Activated naive CD4-positive, alpha-beta T cell treated with anti-CD3 and anti-CD28 coated beads, Interleukin-2, amount 50 U/mL, for 24 hours (primary cell): ENCODE results near the gene CLEC14A.

Experiments
- H3K27ac Mint-ChIP-seq: one replicate; pipeline ENCODE4 v1.8.0; 2021; ENCODE audit warnings: mild to moderate bottlenecking, mixed read lengths
- H3K27me3 Mint-ChIP-seq: one replicate; pipeline ENCODE4 v1.8.0; 2021; ENCODE audit warnings: mixed read lengths
- H3K36me3 Mint-ChIP-seq: one replicate; pipeline ENCODE4 v1.8.0; 2021; ENCODE audit warnings: mixed read lengths
- H3K4me1 Mint-ChIP-seq: one replicate; pipeline ENCODE4 v1.8.0; 2021; ENCODE audit warnings: mixed read lengths
- H3K4me3 Mint-ChIP-seq: one replicate; pipeline ENCODE4 v1.8.0; 2021; ENCODE audit warnings: mild to moderate bottlenecking, mixed read lengths
- H3K9me3 Mint-ChIP-seq: one replicate; pipeline ENCODE4 v1.8.0; 2021; ENCODE audit warnings: mixed read lengths

CLEC14A gene

DNA sequence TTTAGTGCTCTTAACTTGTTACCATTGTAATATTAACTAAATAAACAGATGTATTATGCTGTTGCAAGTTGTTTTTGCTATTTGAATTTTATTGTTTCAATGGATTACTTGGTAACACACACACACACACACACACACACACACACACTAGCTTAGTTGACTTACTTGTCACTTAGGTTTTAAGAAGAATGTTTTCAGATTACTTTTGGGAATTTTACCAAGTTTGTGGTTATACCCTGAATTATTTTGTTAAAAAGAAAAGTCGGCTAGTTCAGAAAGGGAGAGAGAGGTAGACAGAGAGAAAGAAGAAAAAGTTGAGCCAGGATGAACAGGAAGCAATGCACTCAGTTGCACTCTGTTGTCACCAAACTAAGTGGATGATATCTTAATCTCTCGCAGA lies 42.9 kb downstream of the CLEC14A start:
- no peak overlapping the region for H3K27ac Mint-ChIP-seq
- H3K4me1 Mint-ChIP-seq, result peaks cover 29% of the 10 kb centered on the region
- no peak overlapping the region for H3K4me3 Mint-ChIP-seq
- H3K36me3 Mint-ChIP-seq, result no peaks in the 10 kb centered on the region
- peaks cover 32% of the 10 kb centered on the region for H3K27me3 Mint-ChIP-seq
- no peaks in the 10 kb centered on the region for H3K9me3 Mint-ChIP-seq

DNA sequence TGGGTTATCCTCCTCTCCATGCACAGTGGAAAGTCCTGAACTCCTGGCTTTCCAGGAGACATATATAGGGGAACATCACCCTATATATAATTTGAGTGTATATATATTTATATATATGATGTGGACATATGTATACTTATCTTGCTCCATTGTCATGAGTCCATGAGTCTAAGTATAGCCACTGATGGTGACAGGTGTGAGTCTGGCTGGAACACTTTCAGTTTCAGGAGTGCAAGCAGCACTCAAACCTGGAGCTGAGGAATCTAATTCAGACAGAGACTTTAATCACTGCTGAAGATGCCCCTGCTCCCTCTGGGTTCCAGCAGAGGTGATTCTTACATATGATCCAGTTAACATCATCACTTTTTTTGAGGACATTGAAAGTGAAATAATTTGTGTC lies 43.8 kb downstream of the CLEC14A start:
- no peaks in the 10 kb centered on the region for H3K9me3 Mint-ChIP-seq
- no peaks in the 10 kb centered on the region for H3K36me3 Mint-ChIP-seq
- H3K4me1 Mint-ChIP-seq, result peaks cover 34% of the 10 kb centered on the region
- H3K27ac Mint-ChIP-seq, result no peak overlapping the region
- H3K27me3 Mint-ChIP-seq, result peaks cover 39% of the 10 kb centered on the region
- peak overlapping the region; percentile 61 for H3K4me3 Mint-ChIP-seq

DNA sequence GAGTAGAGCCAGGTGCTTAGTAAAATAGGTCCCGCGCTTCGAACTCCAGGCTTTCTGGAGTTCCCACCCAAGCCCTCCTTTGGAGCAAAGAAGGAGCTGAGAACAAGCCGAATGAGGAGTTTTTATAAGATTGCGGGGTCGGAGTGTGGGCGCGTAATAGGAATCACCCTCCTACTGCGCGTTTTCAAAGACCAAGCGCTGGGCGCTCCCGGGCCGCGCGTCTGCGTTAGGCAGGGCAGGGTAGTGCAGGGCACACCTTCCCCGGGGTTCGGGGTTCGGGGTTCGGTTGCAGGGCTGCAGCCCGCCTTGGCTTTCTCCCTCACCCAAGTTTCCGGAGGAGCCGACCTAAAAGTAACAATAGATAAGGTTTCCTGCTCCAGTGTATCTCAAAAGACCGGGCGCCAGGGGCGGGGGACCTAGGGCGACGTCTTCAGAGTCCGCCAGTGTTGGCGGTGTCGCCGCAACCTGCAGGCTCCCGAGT lies 44.6 kb downstream of the CLEC14A start:
- Mint-ChIP-seq H3K9me3 (no peaks in the 10 kb centered on the region), H3K4me3 (no peak overlapping the region), H3K27ac (no peak overlapping the region), H3K4me1 (peaks cover 34% of the 10 kb centered on the region), H3K27me3 (peaks cover 41% of the 10 kb centered on the region), H3K36me3 (no peaks in the 10 kb centered on the region)

DNA sequence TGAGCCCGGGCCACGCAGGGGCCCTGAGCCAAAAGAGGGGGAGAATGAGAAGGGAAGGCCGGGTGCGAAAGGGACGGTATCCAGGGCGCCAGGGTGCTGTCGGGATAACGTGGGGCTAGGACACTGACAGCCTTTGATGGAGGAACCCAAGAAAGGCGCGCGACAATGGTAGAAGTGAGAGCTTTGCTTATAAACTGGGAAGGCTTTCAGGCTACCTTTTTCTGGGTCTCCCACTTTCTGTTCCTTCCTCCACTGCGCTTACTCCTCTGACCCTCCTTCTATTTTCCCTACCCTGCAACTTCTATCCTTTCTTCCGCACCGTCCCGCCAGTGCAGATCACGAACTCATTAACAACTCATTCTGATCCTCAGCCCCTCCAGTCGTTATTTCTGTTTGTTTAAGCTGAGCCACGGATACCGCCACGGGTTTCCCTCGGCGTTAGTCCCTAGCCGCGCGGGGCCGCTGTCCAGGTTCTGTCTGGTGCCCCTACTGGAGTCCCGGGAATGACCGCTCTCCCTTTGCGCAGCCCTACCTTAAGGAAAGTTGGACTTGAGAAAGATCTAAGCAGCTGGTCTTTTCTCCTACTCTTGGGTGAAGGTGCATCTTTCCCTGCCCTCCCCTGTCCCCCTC lies 45.2 kb downstream of the CLEC14A start:
- Mint-ChIP-seq H3K9me3 (no peaks in the 10 kb centered on the region), H3K27me3 (peaks cover 45% of the 10 kb centered on the region), H3K4me3 (peak overlapping the region; percentile 72), H3K27ac (no peak overlapping the region), H3K4me1 (peaks cover 34% of the 10 kb centered on the region), H3K36me3 (peaks cover 2% of the 10 kb centered on the region)

DNA sequence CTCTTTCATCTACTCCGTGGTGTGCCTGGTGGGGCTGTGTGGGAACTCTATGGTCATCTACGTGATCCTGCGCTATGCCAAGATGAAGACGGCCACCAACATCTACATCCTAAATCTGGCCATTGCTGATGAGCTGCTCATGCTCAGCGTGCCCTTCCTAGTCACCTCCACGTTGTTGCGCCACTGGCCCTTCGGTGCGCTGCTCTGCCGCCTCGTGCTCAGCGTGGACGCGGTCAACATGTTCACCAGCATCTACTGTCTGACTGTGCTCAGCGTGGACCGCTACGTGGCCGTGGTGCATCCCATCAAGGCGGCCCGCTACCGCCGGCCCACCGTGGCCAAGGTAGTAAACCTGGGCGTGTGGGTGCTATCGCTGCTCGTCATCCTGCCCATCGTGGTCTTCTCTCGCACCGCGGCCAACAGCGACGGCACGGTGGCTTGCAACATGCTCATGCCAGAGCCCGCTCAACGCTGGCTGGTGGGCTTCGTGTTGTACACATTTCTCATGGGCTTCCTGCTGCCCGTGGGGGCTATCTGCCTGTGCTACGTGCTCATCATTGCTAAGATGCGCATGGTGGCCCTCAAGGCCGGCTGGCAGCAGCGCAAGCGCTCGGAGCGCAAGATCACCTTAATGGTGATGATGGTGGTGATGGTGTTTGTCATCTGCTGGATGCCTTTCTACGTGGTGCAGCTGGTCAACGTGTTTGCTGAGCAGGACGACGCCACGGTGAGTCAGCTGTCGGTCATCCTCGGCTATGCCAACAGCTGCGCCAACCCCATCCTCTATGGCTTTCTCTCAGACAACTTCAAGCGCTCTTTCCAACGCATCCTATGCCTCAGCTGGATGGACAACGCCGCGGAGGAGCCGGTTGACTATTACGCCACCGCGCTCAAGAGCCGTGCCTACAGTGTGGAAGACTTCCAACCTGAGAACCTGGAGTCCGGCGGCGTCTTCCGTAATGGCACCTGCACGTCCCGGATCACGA lies 46.0 kb downstream of the CLEC14A start:
- Mint-ChIP-seq H3K27me3 (peaks cover 44% of the 10 kb centered on the region), H3K4me3 (peak overlapping the region; percentile 72), H3K27ac (no peak overlapping the region), H3K36me3 (peaks cover 2% of the 10 kb centered on the region), H3K4me1 (peaks cover 34% of the 10 kb centered on the region), H3K9me3 (no peaks in the 10 kb centered on the region)

DNA sequence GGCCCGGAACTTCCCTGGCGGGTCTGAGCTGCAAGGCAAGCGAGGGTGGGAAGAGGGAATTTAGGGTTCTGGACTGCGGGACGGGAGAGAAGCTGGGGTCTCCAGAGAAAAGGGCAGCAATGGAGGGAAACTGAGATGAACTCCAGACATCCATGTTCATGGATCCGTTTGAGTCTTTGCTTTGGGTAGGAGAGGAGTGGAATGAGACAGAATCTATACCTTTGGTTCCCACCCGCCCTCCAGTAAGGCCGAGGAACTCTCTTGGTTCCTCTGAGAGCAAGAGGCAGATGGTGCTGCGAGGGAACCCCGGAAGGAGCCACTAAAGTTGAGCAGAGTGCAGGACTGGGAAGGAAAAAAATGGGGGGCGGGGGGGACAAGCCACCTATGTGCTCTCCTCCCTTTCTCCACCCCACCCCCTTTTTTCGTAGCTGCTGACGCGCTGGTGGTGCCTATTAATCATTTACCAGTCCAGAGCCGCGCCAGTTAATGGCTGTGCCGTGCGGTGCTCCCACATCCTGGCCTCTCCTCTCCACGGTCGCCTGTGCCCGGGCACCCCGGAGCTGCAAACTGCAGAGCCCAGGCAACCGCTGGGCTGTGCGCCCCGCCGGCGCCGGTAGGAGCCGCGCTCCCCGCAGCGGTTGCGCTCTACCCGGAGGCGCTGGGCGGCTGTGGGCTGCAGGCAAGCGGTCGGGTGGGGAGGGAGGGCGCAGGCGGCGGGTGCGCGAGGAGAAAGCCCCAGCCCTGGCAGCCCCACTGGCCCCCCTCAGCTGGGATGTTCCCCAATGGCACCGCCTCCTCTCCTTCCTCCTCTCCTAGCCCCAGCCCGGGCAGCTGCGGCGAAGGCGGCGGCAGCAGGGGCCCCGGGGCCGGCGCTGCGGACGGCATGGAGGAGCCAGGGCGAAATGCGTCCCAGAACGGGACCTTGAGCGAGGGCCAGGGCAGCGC lies 47.0 kb downstream of the CLEC14A start:
- peaks cover 34% of the 10 kb centered on the region for H3K4me1 Mint-ChIP-seq
- H3K27ac Mint-ChIP-seq, result no peak overlapping the region
- no peaks in the 10 kb centered on the region for H3K9me3 Mint-ChIP-seq
- H3K27me3 Mint-ChIP-seq, result peaks cover 40% of the 10 kb centered on the region
- peaks cover 2% of the 10 kb centered on the region for H3K36me3 Mint-ChIP-seq
- H3K4me3 Mint-ChIP-seq, result peak overlapping the region; percentile 84

DNA sequence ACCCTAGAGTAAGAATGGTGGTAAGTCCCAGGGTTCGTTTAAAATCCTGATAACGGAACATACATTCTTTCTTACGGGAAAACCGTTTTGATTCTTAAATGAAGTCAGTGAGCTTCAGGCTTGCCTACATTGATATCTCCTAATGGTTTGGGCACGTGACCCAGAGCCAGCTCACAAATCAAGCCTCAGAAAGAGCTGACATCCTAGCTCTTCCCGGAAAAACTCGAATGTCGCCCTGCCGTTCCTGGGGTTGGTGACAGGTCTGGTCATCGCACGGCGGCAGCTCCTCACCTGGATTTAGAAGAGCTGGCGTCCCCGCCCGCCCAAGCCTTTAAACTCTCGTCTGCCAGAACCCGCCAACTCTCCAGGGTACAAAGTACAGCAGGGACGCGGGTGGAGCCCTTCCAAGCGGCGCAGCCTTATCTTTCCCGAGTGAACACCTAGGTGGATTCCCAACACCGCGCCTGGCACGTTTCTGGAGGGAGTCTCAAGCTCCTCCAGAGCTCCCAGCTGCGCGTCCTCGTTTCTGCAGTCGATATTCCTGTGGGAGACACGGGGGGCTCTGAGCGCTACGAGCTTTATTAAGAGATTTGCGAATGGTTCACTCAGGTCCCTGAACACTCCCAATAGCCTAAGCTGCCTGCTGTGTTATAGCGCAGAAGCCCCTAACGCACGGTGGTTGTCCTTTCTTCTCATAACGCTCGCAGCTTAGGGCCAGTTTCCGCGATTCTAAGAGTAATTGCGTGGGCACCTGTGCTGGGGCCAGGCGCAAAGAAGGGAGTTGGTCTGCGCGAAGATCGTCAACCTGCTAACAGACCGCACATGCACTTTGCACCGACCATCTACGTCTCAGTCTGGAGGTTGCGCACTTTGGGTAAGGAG lies 47.9 kb downstream of the CLEC14A start, which contains the start of gene SSTR1:
Gene SSTR1 (plus strand): TSS at position 169 of the 882 bp plus-strand sequence. CDS start 1,486 bp downstream, outside the sequence.
- H3K4me1 Mint-ChIP-seq, result peaks cover 34% of the 10 kb centered on the region
- peak within 1 kb of the TSS; percentile 84 for H3K4me3 Mint-ChIP-seq

DNA sequence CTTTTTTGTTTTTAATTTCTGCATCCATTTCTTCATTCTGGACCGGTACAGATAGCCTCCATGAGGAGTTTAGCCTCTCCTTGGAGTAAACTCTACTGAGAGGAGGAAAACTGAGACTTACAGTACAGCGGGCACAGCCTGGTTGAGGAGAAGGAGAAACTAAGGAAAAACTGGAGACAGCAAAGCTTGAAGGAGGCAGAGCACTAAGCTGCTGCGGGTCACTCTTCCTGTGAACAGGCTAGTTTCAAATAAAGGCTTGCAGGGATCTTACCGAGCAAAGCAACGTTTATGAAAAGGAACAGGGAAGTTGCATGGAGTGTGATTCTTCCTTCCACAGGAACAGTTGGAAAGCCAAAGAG lies 48.5 kb downstream of the CLEC14A start:
- H3K27ac Mint-ChIP-seq, result no peak overlapping the region
- peaks cover 39% of the 10 kb centered on the region for H3K27me3 Mint-ChIP-seq
- no peaks in the 10 kb centered on the region for H3K9me3 Mint-ChIP-seq
- no peak overlapping the region for H3K4me3 Mint-ChIP-seq
- H3K4me1 Mint-ChIP-seq, result peaks cover 34% of the 10 kb centered on the region
- H3K36me3 Mint-ChIP-seq, result peaks cover 2% of the 10 kb centered on the region

More for the DNA sequence above, 47.9 kb downstream of the CLEC14A start, which contains the start of gene SSTR1:
- Mint-ChIP-seq H3K9me3 (no peaks in the 10 kb centered on the region), H3K27me3 (peaks cover 39% of the 10 kb centered on the region), H3K36me3 (peaks cover 2% of the 10 kb centered on the region), H3K27ac (no peak within 1 kb of the TSS)

DNA sequence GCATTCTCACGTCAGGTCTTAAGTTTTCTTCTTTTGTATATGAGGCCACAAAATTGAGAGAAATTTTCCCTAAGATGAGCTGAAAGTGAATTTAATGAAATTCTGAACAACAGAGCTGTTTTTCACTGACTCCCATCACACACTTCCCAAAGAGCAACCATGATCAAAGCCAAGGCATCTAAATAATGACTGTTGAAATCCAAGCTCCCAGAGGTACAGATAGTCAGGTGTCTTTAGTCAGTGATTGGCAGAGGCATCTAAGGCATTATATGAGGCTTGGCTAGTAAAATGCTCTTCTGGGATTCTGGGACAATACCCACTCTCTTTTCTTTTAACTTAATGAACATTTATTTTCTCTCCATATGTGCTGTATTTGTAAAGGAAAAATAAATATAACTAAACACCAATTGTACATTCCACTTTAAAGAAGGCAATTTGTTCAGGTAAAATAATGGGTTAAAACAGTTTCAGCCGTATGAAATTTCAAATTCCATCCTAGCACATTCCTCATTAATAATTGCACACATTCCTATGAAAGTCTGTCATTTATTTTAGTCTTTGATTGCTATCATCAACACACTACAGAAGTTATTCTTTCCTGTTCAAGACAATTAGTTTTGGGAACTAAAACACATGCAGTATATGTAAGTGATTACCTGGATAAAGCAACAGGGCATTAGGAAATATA lies 49.1 kb downstream of the CLEC14A start:
- H3K9me3 Mint-ChIP-seq, result no peaks in the 10 kb centered on the region
- peaks cover 32% of the 10 kb centered on the region for H3K4me1 Mint-ChIP-seq
- H3K27ac Mint-ChIP-seq, result no peak overlapping the region
- peaks cover 2% of the 10 kb centered on the region for H3K36me3 Mint-ChIP-seq
- H3K4me3 Mint-ChIP-seq, result no peak overlapping the region
- peaks cover 37% of the 10 kb centered on the region for H3K27me3 Mint-ChIP-seq

DNA sequence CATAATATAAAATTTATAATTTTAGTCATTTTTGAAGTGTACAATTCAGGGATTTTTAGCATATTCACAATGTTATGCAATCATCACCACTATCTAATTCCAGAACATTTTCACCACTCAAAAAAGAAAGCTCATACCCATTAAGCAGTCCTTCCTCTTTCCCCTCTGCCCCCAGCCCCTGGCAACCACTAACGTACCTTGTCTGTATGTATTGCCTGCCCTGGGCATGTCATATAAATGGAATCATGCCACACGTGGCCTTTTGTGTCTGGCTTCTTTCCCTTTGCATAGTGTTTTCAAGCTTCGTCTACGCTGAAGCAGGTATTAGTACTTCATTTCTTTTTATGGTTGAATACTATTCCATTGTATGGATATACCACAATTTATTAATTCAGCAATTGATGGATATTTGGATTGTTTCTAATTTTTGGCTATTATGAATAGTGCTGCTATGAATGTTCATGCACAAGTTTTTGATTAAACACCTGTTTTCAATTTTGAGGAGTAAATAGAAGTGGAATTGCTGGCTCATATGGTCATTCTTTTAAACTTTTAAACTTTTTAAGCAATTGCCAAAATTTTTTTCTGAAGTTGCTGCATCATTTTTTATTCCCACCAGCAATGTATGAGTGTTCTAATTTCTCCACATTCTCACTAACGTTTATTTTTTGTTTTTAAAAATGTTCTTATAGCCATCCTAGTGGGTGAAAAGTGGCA lies 49.8 kb downstream of the CLEC14A start:
- H3K27me3 Mint-ChIP-seq, result peaks cover 35% of the 10 kb centered on the region
- no peak overlapping the region for H3K4me3 Mint-ChIP-seq
- no peaks in the 10 kb centered on the region for H3K9me3 Mint-ChIP-seq
- no peak overlapping the region for H3K27ac Mint-ChIP-seq
- H3K4me1 Mint-ChIP-seq, result peaks cover 30% of the 10 kb centered on the region
- peaks cover 2% of the 10 kb centered on the region for H3K36me3 Mint-ChIP-seq

DNA sequence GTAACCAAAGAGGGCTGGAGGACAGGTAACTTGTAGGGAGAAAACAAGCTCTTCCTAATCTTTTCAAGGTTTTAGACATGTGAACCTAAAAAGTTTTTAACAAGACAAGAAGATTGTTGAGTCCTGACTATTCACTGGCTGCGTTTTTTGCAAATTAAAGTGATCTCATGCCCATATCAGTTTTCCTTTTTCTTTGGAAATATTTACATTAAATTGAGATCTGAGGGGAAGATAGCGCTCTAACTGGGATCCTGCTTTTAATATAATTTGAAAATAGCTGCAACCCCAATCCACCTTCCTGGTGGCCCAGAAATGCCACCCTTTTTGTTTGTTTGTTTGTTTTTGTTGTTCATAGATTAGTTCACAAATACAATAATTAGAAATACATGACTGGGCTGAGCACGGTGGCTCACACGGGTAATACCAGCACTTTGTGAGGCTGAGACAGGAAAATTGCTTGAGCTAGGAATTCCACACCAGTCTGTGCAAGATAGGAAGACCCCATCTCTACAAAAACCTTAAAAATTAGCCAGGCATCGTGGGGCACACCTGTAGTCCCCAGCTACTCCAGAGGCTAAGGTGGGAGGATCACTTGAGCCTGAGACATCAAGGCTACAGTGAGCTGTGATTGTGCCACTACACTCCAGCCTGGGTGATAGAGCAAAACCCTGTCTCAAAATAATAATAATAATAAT lies 50.6 kb downstream of the CLEC14A start:
- H3K27me3 Mint-ChIP-seq, result peaks cover 30% of the 10 kb centered on the region
- no peak overlapping the region for H3K4me3 Mint-ChIP-seq
- H3K27ac Mint-ChIP-seq, result no peak overlapping the region
- peaks cover 2% of the 10 kb centered on the region for H3K36me3 Mint-ChIP-seq
- no peaks in the 10 kb centered on the region for H3K9me3 Mint-ChIP-seq
- peaks cover 23% of the 10 kb centered on the region for H3K4me1 Mint-ChIP-seq

DNA sequence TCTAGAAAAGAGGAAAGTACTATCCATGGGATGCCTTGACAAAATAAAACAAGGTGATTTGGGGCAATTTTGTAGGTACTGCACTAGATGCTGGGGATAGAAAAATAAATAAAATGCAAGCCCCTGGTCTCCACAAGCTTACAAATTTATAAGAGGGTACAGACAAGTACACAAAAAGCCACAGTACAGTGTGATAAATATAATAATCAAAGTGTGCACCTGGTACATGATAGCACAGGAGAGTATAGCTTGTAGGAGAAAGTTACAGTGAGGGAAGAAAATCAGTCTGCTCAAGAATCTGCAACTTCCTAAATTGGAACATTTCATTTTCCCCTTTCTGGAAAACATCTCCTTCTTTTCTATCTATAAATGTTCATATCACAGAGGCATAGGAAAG lies 51.2 kb downstream of the CLEC14A start:
- Mint-ChIP-seq H3K27ac (no peak overlapping the region), H3K9me3 (no peaks in the 10 kb centered on the region), H3K27me3 (peaks cover 24% of the 10 kb centered on the region), H3K4me1 (peaks cover 17% of the 10 kb centered on the region), H3K4me3 (no peak overlapping the region), H3K36me3 (peaks cover 2% of the 10 kb centered on the region)
